Measurements from ENCODE around the gene ADAMTSL3.

DNA sequence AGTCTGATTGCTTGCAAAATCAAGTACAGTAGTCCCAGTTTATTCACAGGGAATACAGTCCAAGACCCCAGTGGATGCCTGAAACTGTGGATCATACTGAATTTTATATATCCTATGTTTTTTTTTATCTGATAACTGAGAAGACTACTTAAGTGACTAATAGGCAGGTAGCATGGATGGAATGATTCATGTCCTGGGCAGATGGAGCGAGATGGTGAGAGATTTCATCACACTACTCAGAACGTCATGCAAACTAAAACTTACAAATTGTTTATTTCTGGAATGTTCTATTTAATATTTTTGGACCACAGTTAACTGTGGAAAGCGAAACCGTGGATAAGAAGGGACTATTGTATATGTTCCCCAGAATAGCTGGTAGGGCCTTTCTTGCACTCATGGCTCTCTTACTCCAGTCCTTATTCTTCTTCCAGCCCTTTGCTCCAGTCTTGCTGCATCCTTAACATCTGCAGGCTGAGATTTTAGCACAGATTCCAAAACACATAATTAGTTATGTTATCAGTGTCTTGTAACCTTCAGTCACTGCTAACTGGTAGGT lies 290.0 kb downstream of the ADAMTSL3 start:
- TF ChIP-seq, protein P1, sequence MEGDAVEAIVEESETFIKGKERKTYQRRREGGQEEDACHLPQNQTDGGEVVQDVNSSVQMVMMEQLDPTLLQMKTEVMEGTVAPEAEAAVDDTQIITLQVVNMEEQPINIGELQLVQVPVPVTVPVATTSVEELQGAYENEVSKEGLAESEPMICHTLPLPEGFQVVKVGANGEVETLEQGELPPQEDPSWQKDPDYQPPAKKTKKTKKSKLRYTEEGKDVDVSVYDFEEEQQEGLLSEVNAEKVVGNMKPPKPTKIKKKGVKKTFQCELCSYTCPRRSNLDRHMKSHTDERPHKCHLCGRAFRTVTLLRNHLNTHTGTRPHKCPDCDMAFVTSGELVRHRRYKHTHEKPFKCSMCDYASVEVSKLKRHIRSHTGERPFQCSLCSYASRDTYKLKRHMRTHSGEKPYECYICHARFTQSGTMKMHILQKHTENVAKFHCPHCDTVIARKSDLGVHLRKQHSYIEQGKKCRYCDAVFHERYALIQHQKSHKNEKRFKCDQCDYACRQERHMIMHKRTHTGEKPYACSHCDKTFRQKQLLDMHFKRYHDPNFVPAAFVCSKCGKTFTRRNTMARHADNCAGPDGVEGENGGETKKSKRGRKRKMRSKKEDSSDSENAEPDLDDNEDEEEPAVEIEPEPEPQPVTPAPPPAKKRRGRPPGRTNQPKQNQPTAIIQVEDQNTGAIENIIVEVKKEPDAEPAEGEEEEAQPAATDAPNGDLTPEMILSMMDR (IDR thresholded peaks at IDR 0.05) = no peak
- TF ChIP-seq POLR2A (IDR thresholded peaks at IDR 0.05) = no peak

All from sigmoid colon (tissue), 3 donors.